ENCODE data around the gene MOB1B.

MOB1B gene

DNA sequence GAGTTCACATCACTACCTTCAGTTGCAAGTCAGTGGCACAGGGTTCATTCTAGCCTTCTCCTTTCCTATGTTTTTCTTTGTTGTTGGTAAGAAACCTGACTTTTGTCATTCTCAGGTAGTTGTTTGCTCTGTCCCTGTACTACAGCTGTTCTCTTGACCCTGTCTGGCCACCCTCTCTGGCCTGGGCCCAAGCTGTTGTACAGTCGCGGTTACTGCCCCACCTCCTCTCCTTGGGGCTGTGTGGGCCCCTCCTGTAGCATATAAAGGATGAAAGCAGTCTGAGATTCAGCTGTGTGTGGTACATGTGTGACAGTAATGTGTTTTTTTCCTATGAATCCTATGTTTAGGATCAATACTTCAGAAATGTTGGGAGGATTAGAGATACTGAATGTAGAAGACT, 12.5 kb downstream of the MOB1B start:
- no peak for DNase-seq (ENCODE audit: low read depth)

GRCh38 chr4:70915036-70915815, 13.1 kb downstream of the MOB1B start:
- DNase-seq (ENCODE audit: low read depth), result no peak

DNA sequence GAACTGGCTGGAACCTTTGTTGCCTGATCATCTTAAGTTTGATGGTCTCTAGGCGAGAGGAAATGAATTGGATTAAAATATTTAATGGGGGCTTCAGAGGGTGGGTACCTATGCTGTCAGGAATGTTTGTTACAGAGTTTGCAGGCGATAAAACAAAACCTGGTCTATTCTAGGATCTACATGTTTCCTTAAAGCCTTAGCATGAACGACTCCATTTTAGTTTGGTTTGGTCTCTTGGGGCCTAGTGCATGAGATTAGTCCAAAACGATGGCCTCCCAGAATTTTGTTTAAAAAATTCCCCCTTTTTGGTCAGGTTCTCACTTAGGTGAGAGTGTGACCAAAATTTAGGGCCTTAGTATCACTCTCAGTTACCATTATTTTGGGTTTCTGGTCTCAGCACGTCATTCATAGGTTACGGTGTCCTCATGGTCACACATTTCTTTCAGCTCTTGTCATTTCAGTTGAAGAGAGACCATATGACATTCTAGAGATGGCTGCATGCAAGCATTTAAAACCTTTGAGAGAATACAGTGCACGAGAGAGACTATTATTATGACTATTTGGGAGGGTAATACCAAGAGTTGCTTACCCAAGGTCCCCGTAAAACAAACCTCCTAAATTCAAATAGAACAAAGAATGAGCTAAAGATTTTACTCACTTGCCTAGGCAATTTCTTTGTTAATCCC, 13.8 kb downstream of the MOB1B start:
- DNase-seq (ENCODE audit: low read depth), result no peak

- DNase-seq (ENCODE audit: low read depth), result no peak
These were observed 18.4 kb downstream of the MOB1B start for GRCh38 chr4:70920592-70920991.

DNA sequence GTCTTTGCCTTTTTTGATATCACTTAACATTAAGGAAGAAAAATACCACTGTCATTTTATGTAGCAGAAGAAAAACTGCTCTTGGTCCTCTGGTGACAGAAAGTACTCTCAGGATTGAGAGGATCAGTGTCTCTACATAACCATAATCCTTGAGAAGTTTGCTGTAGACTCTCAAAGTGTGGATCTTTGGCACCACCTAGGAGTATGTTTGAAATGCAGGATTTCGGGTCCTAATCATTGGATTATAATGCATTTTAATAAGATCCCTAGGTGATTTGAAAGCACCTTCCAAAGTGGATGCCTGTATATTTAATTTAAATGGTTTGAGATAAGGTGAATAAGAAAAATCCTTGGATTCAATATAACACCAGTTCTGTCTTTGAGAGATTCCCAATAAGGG, 23.2 kb downstream of the MOB1B start:
- DNase-seq (ENCODE audit: low read depth), result no peak

GRCh38 chr4:70925899-70926635, 23.9 kb downstream of the MOB1B start:
- DNase-seq (ENCODE audit: low read depth), result no peak

GRCh38 chr4:70927502-70928137, 25.5 kb downstream of the MOB1B start:
- DNase-seq (ENCODE audit: low read depth), result no peak

GRCh38 chr4:70930530-70931256, 28.5 kb downstream of the MOB1B start:
- DNase-seq (ENCODE audit: low read depth), result no peak

DNA sequence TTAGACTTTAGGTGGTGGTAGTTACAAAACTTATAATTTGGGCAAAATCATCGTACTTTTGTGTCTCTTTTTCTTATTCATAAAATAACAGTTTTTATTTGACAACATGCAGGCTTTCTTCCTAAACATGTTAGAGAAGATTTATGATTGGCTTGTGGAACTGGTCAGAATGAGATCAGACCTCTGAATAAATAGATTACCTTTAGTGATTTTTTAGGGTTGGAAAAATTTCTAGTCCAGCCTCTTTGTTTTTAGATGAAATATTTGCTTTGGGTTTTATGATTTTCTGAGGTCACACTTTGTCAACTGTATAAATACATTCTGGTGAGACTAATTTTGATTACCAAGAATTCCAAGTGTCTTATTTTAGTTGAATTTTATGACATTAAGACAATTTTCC, 29.2 kb downstream of the MOB1B start:
- no peak for DNase-seq (ENCODE audit: low read depth)

DNA sequence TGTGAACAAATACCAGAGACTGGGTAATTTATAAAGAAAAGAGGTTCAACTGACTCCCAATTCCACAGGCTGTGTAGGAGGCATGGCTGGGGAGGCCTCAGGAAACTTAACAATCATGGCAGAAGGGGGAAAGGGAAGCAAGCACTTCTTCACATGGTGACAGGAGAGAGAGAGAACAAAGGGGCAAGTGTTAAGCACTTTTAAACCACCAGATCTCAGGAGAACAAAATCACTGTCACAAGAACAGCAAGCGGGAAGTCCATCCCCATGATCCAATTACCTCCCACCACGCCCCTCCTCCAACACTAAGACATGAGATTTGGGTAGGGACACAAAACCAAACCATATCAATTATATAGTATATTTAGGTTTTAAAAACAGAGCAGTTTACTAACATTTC, 30.8 kb downstream of the MOB1B start:
- DNase-seq (ENCODE audit: low read depth), result no peak

GRCh38 chr4:70935038-70935695, 33.0 kb downstream of the MOB1B start:
- DNase-seq (ENCODE audit: low read depth), result no peak

GRCh38 chr4:70936200-70936787, 34.1 kb downstream of the MOB1B start:
- DNase-seq (ENCODE audit: low read depth), result no peak

DNA sequence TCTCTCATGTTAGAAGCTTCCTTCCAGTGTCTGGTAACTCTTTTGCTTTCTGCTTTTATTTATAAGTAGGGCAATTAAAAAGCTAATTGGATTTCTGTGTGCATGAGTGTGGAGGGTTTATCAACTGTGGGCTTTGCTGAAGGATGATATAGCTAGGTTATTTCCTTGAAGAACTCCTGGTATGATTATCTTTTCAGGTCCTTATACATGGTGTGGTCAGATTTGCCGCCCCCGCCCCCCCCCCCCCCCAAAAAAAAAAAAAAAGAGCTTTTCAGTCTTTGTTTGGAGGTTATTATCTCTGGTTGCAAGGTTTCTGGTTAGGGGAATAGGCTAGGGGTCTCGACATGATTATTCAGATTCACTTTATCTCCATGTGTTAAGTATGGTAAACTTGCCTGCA, 35.9 kb downstream of the MOB1B start:
- no peak for DNase-seq (ENCODE audit: low read depth)

- DNase-seq (ENCODE audit: low read depth), result no peak
These were observed 38.0 kb downstream of the MOB1B start for GRCh38 chr4:70940134-70940533.

- no peak for DNase-seq (ENCODE audit: low read depth)
These were observed 40.9 kb downstream of the MOB1B start for GRCh38 chr4:70943114-70943513.

DNA sequence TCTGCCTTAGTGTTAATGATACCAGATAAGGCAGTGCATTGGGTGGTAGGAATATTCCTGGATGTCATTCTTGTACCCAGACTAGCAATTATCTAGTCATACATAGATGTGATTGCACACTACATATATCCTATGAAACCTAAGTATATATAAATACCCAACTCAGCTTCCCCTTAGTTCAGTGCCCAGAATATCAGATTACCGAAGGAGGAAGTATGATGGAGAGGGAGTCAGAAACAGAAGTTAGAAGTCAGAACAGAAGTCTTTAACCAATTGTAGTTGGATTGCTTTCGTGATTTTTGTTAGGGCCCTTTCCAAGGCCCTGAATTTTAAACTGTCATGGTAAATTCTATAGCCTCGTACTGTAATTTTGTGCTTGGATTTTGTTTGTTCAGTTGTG, 42.9 kb downstream of the MOB1B start:
- DNase-seq (ENCODE audit: low read depth), result no peak

- no peak for DNase-seq (ENCODE audit: low read depth)
These were observed 43.4 kb downstream of the MOB1B start for GRCh38 chr4:70945452-70946055.

DNA sequence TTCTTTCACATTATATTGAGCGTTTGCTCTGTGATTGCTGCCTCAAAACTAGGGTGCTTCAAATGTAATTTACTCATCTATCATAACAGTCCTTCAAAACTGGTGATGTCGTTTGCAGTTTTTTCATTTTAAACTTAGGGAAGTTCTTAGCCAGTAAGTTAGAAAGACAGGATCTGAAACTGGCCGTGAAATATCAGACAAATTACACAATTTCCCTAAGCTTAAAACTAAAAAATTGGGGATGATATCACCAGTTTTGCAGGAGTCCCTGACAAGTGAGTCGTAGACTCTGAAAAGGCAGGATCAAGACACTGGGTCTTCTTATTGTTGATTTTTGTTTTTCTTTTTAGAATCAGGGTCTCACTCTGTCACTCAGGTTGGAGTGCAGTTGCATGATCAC, 44.8 kb downstream of the MOB1B start:
- no peak for DNase-seq (ENCODE audit: low read depth)

- DNase-seq (ENCODE audit: low read depth), result no peak
These were observed 46.6 kb downstream of the MOB1B start for GRCh38 chr4:70948665-70949260.

DNA sequence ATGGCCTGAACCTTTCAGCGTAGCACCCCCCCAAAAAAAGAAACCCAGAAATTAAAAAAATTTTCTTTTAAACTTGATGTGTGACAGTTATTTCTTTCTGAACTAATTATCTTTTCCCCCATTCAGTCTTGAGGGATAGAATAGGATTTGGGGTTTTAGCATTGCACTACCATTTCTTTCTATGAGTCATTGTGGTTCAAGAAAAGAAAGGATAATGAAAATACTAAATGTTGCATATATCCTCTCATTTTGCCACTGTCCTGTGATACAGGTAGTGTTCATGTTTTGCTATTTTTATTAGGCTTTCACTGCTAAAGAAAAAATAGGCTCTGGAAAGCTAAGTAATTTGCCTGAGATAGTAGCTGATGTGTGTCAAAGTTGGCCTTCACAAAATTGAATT, 51.9 kb downstream of the MOB1B start:
- no peak for DNase-seq (ENCODE audit: low read depth)

Measured in CMK (cell line).